Caki2 (cell line): Measurements from ENCODE around the gene PNPO. TPM values are rescaled to one million over a fixed set of nuclear protein-coding genes. Genes with fewer than 3 reads are reported as not detected.

Experiments
- DNase-seq: peaks from one replicate; pipeline ENCODE4 v3.0.0-alpha.2; 2015; ENCODE audit warnings: low read depth
- in situ Hi-C: cut with HindIII; loops from 2 replicates; pipeline ENCODE4 v1.10.0; 2016; ENCODE audit warnings: low sequenced_read_pairs, low pct_unique_long_range_greater_than_20kb, mixed read lengths
- total RNA-seq: library from RNA; depleted of rRNA; stranded (reverse); fragments of >200 nt; shearing (Covaris generic); gene quantifications from 2 replicates; pipeline ENCODE4 v1.2.3, GENCODE V29; 2014; ENCODE audit warnings: low replicate concordance

Gene PNPO
- total RNA-seq, 1 experiment from 2014 or later, result 77.0 TPM

- DNase-seq, result no peak
- in situ Hi-C loops, result no loop called here
Observed at GRCh38 chr17:47962901-47963300, 21.5 kb downstream of the PNPO start.

GRCh38 chr17:47964856-47965255 is 23.5 kb downstream of the PNPO start:
- in situ Hi-C loops, result no loop called here
- DNase-seq, result no peak

- no peak for DNase-seq
- in situ Hi-C loops, result no loop called here
Observed at GRCh38 chr17:47966079-47966519, 24.7 kb downstream of the PNPO start.

- in situ Hi-C loops, result no loop called here
- DNase-seq, result no peak
Observed at GRCh38 chr17:47967607-47968252, 26.4 kb downstream of the PNPO start.

- in situ Hi-C loops, result no loop called here
Observed at GRCh38 chr17:47968836-47969235, 27.5 kb downstream of the PNPO start.

GRCh38 chr17:47969930-47970724 is 28.8 kb downstream of the PNPO start:
- no peak for DNase-seq
- in situ Hi-C loops, result no loop called here

More at GRCh38 chr17:47968836-47969235, 27.5 kb downstream of the PNPO start:
- DNase-seq, result no peak

GRCh38 chr17:47970725-47971499 is 29.5 kb downstream of the PNPO start, which contains the start of gene CDK5RAP3:
Gene CDK5RAP3 (plus strand): TSS chr17:47971113. CDS start chr17:47971147, 34 bp downstream.
- in situ Hi-C loops, result no loop called here
- peak; percentile 100 for DNase-seq

- in situ Hi-C loops, result no loop called here
- no peak for DNase-seq
Observed at GRCh38 chr17:47973541-47973940, 32.2 kb downstream of the PNPO start.

GRCh38 chr17:47975189-47975822 is 33.9 kb downstream of the PNPO start:
- in situ Hi-C loops, result no loop called here

GRCh38 chr17:47975823-47976205 is 34.4 kb downstream of the PNPO start:
- in situ Hi-C loops, result no loop called here
- no peak for DNase-seq

More at GRCh38 chr17:47975189-47975822, 33.9 kb downstream of the PNPO start:
- DNase-seq, result no peak

GRCh38 chr17:47978324-47978723 is 37.0 kb downstream of the PNPO start:
- DNase-seq, result peak; percentile 31
- in situ Hi-C loops, result no loop called here

- no peak for DNase-seq
- in situ Hi-C loops, result no loop called here
Observed at GRCh38 chr17:47980541-47980940, 39.2 kb downstream of the PNPO start.

GRCh38 chr17:47981462-47981861 is 40.1 kb downstream of the PNPO start:
- in situ Hi-C loops, result no loop called here
- DNase-seq, result no peak

GRCh38 chr17:47982091-47982617 is 40.8 kb downstream of the PNPO start:
- in situ Hi-C loops, result no loop called here
- DNase-seq, result no peak

GRCh38 chr17:47982645-47983390 is 41.4 kb downstream of the PNPO start:
- in situ Hi-C loops, result no loop called here
- DNase-seq, result no peak

- no peak for DNase-seq
Observed at GRCh38 chr17:47983492-47984223, 42.3 kb downstream of the PNPO start.

GRCh38 chr17:47986520-47986919 is 45.1 kb downstream of the PNPO start:
- in situ Hi-C loops, result no loop called here
- no peak for DNase-seq

More at GRCh38 chr17:47983492-47984223, 42.3 kb downstream of the PNPO start:
- in situ Hi-C loops, result no loop called here
